Tibial nerve (tissue), 4 donors: ENCODE data around the gene CARS2. TPM values are rescaled to one million over a fixed set of nuclear protein-coding genes. Genes with fewer than 3 reads are reported as not detected.

ENCODE experiments used
- DNase-seq, 2 donors: peaks; one replicate each; pipeline ENCODE4 v3.0.0-alpha.2; 2019; ENCODE audit warnings: low spot score in 2 of 2
- H3K27ac ChIP-seq, 4 donors: fragments of 200-600 bp; sonication (generic) in 3 of 4; one replicate each; pipeline ENCODE4 v1.5.1; 2017 to 2019; ENCODE audit warnings: mild to moderate bottlenecking in 1 of 4
- H3K27me3 ChIP-seq, 2 donors: fragments of 200-600 bp; sonication (generic) in 1 of 2; one replicate each; pipeline versions ENCODE4 v1.5.1 to v1.6.0; 2017 to 2019
- H3K36me3 ChIP-seq, 3 donors: fragments of 200-600 bp; sonication (generic); one replicate each; pipeline ENCODE4 v1.5.1; 2018 to 2019
- H3K4me1 ChIP-seq, 4 donors: fragments of 200-600 bp; sonication (generic) in 3 of 4; one replicate each; pipeline ENCODE4 v1.5.1; 2017 to 2019
- H3K4me3 ChIP-seq, 4 donors: fragments of 200-600 bp; sonication (generic) in 3 of 4; one replicate each; pipeline ENCODE4 v1.5.1; 2017 to 2019; ENCODE audit warnings: mild to moderate bottlenecking in 1 of 4, moderate library complexity in 1 of 4
- H3K9me3 ChIP-seq, 4 donors: fragments of 200-600 bp; sonication (generic) in 3 of 4; one replicate each; pipeline ENCODE4 v1.5.1; 2017 to 2019
- EP300 ChIP-seq, 2 donors: sonication (generic); formaldehyde crosslinking; IDR thresholded peaks; one replicate each; pipeline ENCODE4 v1.6.1; 2017; ENCODE audit warnings: antibody characterized with exemption in 2 of 2, mild to moderate bottlenecking in 1 of 2
- POLR2A ChIP-seq, 2 donors: fragments of 450-650 bp; IDR thresholded peaks; one replicate each; pipeline ENCODE4 v1.6.1; 2017; ENCODE audit warnings: antibody characterized with exemption in 2 of 2, mild to moderate bottlenecking in 2 of 2, moderate library complexity in 2 of 2
- WGBS, 2 donors: methylation state at CpG; one replicate each; pipeline ENCODE4 v1.1.5; 2018; 5-methylcytosine and 5-hydroxymethylcytosine counted together
- total RNA-seq, 4 donors: library from RNA; depleted of rRNA; stranded (reverse); fragments of >200 nt; gene quantifications; one replicate each; pipeline ENCODE4 v1.1.0, GENCODE V29; 2016
- TF ChIP-seq, protein P1 (sequence below), 5 experiments: fragments of 200-600 bp in 3 of 5; fragments of 450-650 bp in 2 of 5; sonication (generic) in 3 of 5; IDR thresholded peaks; one replicate each; pipeline ENCODE4 v1.5.1; 2016 to 2019; ENCODE audit warnings: antibody characterized with exemption in 5 of 5, mild to moderate bottlenecking in 3 of 5, moderate library complexity in 2 of 5

The CARS2 gene
- total RNA-seq, 4 donors from 2014 or later = 33.7 to 68.4 (median 64.3) TPM

DNA sequence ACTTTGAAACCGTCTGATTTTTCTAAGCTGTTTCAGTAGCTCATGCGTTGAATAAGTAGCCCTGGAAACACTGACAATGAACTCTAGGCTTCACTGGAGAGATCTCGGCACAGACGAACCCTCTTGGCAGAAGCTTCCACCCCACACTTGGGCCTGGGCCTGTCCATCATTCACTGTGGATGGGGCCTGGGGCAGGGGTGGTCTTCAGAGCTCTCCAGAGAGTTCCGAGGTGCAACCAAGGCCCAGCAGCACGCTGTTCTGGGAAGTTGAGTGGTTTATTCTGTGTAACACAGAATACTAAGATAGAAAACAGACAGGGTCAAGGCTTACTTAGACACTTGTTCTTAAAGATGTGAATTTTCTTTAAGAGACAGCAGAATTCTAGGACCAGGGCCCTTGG lies 68.6 kb downstream of the CARS2 start:
- TF ChIP-seq POLR2A (IDR thresholded peaks at IDR 0.05) (no peak), EP300 (IDR thresholded peaks at IDR 0.05) (no peak)
- TF ChIP-seq, protein P1, sequence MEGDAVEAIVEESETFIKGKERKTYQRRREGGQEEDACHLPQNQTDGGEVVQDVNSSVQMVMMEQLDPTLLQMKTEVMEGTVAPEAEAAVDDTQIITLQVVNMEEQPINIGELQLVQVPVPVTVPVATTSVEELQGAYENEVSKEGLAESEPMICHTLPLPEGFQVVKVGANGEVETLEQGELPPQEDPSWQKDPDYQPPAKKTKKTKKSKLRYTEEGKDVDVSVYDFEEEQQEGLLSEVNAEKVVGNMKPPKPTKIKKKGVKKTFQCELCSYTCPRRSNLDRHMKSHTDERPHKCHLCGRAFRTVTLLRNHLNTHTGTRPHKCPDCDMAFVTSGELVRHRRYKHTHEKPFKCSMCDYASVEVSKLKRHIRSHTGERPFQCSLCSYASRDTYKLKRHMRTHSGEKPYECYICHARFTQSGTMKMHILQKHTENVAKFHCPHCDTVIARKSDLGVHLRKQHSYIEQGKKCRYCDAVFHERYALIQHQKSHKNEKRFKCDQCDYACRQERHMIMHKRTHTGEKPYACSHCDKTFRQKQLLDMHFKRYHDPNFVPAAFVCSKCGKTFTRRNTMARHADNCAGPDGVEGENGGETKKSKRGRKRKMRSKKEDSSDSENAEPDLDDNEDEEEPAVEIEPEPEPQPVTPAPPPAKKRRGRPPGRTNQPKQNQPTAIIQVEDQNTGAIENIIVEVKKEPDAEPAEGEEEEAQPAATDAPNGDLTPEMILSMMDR (IDR thresholded peaks at IDR 0.05) = no peak
- 78 to 82% methylated on average over 6 of the region's 6 CpGs for WGBS, 2 donors
- no peak for DNase-seq
- no peak overlapping the region for H3K27ac ChIP-seq
- H3K9me3 ChIP-seq = no peaks in the 10 kb centered on the region
- H3K36me3 ChIP-seq = peaks cover 6 to 97% (median 15%) of the 10 kb centered on the region in 3 donors
- H3K27me3 ChIP-seq = no peaks in the 10 kb centered on the region
- peaks cover 0 to 11% (median 0%) of the 10 kb centered on the region in 4 donors for H3K4me1 ChIP-seq
- no peak overlapping the region for H3K4me3 ChIP-seq

DNA sequence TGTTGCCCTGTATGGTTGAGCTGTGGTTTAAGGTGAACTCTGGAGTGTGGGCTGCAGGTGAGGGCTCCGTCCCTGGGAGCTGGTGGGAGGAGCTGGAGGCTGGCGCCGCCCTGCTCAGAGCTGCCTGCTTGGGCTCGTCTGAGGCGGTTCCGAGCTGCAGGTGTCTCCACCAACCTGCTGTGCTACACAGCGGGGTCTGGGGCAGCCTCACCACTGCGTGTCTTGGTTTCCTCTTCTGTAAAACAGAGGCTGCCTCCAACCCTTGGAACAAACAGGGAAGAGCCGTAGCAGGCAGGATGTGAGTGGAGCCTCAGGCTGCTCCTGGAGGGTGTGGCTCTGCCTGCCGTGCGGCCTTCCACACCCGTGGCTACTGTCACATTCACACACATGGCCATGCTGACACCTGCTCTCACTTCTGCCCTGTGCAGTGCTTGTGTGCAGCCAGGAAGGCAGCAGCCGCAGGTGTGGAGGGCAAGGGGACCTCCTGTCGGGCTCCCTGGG lies 69.2 kb downstream of the CARS2 start:
- peaks cover 0 to 11% (median 0%) of the 10 kb centered on the region in 4 donors for H3K4me1 ChIP-seq
- peaks cover 6 to 97% (median 15%) of the 10 kb centered on the region in 3 donors for H3K36me3 ChIP-seq
- WGBS, 2 donors = 85 to 91% methylated on average over 7 to 14 of the region's 14 CpGs
- DNase-seq = no peak
- H3K4me3 ChIP-seq = no peak overlapping the region
- TF ChIP-seq POLR2A (IDR thresholded peaks at IDR 0.05) (no peak), EP300 (IDR thresholded peaks at IDR 0.05) (no peak)
- TF ChIP-seq, protein P1 (IDR thresholded peaks at IDR 0.05) = no peak
- no peaks in the 10 kb centered on the region for H3K9me3 ChIP-seq
- no peaks in the 10 kb centered on the region for H3K27me3 ChIP-seq
- H3K27ac ChIP-seq = no peak overlapping the region

- Histone ChIP-seq H3K4me1 (peaks cover 0 to 8% (median 0%) of the 10 kb centered on the region in 4 donors), H3K9me3 (no peaks in the 10 kb centered on the region), H3K27ac (no peak overlapping the region), H3K27me3 (no peaks in the 10 kb centered on the region), H3K4me3 (no peak overlapping the region), H3K36me3 (peaks cover 6 to 96% (median 15%) of the 10 kb centered on the region in 3 donors)
- no peak for TF ChIP-seq EP300 (IDR thresholded peaks at IDR 0.05)
- TF ChIP-seq POLR2A (IDR thresholded peaks at IDR 0.05) = no peak
- TF ChIP-seq, protein P1 (IDR thresholded peaks at IDR 0.05) = no peak
- no peak for DNase-seq
- 82 to 88% methylated on average over 15 to 16 of the region's 16 CpGs for WGBS, 2 donors
These were observed 69.9 kb downstream of the CARS2 start for GRCh38 chr13:110636053-110636475.

DNA sequence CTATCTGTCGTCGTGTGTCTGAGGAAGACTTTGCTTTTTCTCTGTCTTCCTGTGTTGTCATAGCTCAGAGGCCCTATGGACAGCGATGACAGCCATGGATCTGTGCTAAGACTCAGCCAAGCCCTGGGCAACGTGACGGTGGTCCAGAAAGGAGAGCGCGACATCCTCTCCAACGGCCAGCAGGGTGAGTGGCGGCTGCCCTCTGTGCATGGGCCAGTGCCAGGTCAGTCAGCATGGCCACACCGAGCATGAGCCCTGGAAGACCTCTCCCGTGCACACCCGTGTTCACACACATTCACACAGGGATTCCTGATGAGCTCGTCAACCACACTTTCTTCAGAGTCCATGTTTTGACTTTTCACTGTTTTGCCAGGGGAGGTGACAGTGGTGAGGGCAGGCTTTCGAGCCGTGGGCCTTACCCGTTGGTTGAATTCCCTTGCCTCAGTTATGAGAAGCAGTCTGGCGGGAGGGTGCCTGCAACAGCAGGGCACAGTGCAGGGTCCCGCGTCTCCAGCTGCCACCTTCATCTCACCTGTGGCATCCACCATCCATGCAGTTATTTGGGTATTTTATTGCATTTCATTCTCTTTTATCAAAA lies 70.4 kb downstream of the CARS2 start:
- no peak for DNase-seq
- Histone ChIP-seq H3K27ac (no peak overlapping the region), H3K9me3 (no peaks in the 10 kb centered on the region), H3K36me3 (peaks cover 6 to 93% (median 15%) of the 10 kb centered on the region in 3 donors), H3K4me3 (no peak overlapping the region), H3K4me1 (peaks cover 0 to 2% (median 0%) of the 10 kb centered on the region in 4 donors), H3K27me3 (no peaks in the 10 kb centered on the region)
- TF ChIP-seq EP300 (IDR thresholded peaks at IDR 0.05) = no peak
- TF ChIP-seq POLR2A (IDR thresholded peaks at IDR 0.05) = no peak
- TF ChIP-seq, protein P1 (IDR thresholded peaks at IDR 0.05) = no peak
- WGBS, 2 donors = 83 to 91% methylated on average over 9 to 15 of the region's 19 CpGs

GRCh38 chr13:110634558-110634957 lies 71.4 kb downstream of the CARS2 start:
- Histone ChIP-seq H3K9me3 (no peaks in the 10 kb centered on the region), H3K4me1 (peaks cover 0 to 3% (median 0%) of the 10 kb centered on the region in 4 donors), H3K4me3 (no peak overlapping the region), H3K27ac (no peak overlapping the region), H3K36me3 (peaks cover 6 to 89% (median 15%) of the 10 kb centered on the region in 3 donors), H3K27me3 (no peaks in the 10 kb centered on the region)
- TF ChIP-seq EP300 (IDR thresholded peaks at IDR 0.05) (no peak), POLR2A (IDR thresholded peaks at IDR 0.05) (no peak)
- TF ChIP-seq, protein P1 (IDR thresholded peaks at IDR 0.05) = no peak
- no peak for DNase-seq
- 89 to 92% methylated on average over 19 of the region's 19 CpGs for WGBS, 2 donors
